IPS-18a (cell line): ENCODE results near the gene GAL3ST3.
"Not testable (repeated sequence)": the region's sequence is repeated elsewhere in the genome, so short reads cannot be mapped to it uniquely, and the experiment has no call there.

Experiments
- H3K27ac ChIP-seq: one replicate; pipeline ENCODE4 v1.5.1; 2013; ENCODE audit warnings: low read length
- H3K27me3 ChIP-seq: one replicate; pipeline ENCODE4 v1.6.1; 2013; ENCODE audit warnings: mild to moderate bottlenecking, low read length; ENCODE audit not compliant: control insufficient read depth, insufficient read depth
- H3K36me3 ChIP-seq: one replicate; pipeline ENCODE4 v1.6.1; 2013; ENCODE audit warnings: low read depth, low read length; ENCODE audit not compliant: control insufficient read depth
- H3K4me1 ChIP-seq: one replicate; pipeline ENCODE4 v1.6.1; 2013; ENCODE audit warnings: low read depth, low read length; ENCODE audit not compliant: control insufficient read depth
- H3K4me3 ChIP-seq: one replicate; pipeline ENCODE4 v1.5.1; 2013; ENCODE audit warnings: low read length
- H3K9ac ChIP-seq: one replicate; pipeline ENCODE4 v1.6.1; 2013; ENCODE audit warnings: mild to moderate bottlenecking, low read length, moderate library complexity
- H3K9me3 ChIP-seq: one replicate; pipeline ENCODE4 v1.6.1; 2013; ENCODE audit warnings: low read depth, low read length; ENCODE audit not compliant: control insufficient read depth

The GAL3ST3 gene, protein sequence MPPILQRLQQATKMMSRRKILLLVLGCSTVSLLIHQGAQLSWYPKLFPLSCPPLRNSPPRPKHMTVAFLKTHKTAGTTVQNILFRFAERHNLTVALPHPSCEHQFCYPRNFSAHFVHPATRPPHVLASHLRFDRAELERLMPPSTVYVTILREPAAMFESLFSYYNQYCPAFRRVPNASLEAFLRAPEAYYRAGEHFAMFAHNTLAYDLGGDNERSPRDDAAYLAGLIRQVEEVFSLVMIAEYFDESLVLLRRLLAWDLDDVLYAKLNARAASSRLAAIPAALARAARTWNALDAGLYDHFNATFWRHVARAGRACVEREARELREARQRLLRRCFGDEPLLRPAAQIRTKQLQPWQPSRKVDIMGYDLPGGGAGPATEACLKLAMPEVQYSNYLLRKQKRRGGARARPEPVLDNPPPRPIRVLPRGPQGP

DNA sequence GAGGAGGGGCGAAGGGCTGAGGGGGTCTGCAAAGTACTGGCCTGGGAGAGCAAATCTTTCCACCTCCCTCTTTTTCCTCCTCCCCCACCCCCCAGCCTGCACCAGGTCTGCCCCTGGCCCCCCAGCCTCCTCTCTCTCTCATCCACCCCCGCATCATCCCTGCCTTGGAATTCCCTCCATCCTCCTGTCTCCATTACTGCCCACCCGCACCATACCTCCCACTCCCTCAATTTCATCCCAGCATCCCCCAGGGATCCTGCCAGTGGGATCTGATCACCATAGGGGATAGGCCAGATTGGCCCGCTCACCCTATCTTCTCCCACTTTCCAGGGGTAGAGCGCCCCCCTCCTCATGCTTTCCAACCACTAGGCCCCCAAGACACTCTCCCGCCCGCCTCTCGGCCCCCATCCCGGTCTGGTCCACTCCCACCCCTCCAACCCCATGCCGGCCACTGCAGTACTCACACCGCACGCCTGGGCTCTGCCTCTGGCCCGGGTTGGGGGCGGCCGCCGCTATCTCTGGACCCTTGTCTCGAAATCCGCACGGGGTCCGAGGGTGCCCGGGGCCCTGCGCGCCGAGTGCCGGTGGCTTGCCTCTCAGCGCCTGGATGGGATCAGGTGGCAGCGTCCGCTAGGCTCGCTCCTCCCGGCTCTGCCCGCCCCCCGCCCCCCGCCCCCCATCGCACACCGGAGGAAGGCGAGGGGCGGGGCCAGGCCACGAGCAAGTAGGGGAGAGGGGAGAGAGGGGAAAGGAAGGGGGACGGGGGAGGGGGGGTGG lies at the start of gene GAL3ST3:
TSS of gene GAL3ST3 (minus strand) at position 615 of the 777 bp plus-strand sequence. CDS start 3,746 bp downstream, outside the sequence.
- no peaks in the 10 kb centered on the region for H3K27me3 ChIP-seq
- H3K4me1 ChIP-seq, result peaks cover 36% of the 10 kb centered on the region
- H3K4me3 ChIP-seq, result peak within 1 kb of the TSS; percentile 72
- H3K9me3 ChIP-seq, result no peaks in the 10 kb centered on the region
- peaks cover 4% of the 10 kb centered on the region for H3K36me3 ChIP-seq
- no peak within 1 kb of the TSS for H3K27ac ChIP-seq
- no peak within 1 kb of the TSS for H3K9ac ChIP-seq

DNA sequence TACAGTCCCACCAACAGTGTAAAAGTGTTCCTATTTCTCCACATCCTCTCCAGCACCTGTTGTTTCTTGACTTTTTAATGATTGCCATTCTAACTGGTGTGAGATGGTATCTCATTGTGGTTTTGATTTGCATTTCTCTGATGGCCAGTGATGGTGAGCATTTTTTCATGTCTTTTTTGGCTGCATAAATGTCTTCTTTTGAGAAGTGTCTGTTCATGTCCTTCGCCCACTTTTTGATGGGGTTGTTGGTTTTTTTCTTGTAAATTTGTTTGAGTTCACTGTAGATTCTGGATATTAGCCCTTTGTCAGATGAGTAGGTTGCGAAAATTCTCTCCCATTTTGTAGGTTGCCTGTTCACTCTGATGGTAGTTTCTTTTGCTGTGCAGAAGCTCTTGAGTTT lies 43.2 kb upstream of the GAL3ST3 start:
- not testable (repeated sequence) for H3K27ac ChIP-seq, H3K27me3 ChIP-seq, H3K36me3 ChIP-seq, H3K9me3 ChIP-seq, H3K9ac ChIP-seq, H3K4me1 ChIP-seq, H3K4me3 ChIP-seq

DNA sequence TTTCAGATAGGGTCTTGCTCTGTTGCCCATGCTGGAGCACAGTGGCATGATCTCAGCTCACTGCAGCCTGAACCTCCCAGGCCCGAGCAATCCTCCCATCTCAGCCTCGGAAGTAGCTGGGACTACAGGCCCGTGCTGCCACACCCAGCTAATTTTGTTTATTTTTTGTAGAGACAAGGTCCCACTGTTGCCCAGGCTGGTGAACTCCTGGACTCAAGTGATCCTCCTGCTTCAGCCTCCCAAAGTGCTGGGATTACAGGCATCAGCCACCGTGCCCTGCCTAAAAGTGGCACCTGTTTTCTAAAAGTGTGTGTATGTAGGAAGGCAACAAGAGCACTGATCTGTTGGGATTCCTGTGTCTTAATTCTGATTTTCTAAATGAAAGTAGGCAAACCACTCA lies 41.3 kb upstream of the GAL3ST3 start:
- Histone ChIP-seq H3K27me3 (no peaks in the 10 kb centered on the region), H3K9ac (no peak overlapping the region), H3K36me3 (no peaks in the 10 kb centered on the region), H3K27ac (no peak overlapping the region), H3K9me3 (no peaks in the 10 kb centered on the region), H3K4me3 (no peak overlapping the region), H3K4me1 (no peaks in the 10 kb centered on the region)

DNA sequence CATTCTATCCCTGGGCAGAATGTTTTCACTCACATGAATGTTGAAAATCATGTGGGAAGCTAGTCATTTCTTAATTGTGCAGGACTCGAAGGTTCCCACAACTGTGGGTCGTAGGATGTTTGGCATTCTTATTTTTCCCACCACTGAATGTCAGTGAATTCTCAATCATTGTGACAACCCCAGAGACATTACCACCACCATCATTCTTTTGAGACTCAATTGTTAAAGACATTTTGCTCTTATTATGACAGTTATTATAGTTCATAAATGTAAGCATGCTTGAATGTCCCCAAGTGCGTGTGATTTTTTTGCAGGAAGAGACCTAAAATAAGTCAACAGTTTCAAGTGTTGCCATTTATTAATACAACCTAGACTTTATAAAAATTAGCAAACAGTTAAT lies 40.1 kb upstream of the GAL3ST3 start:
- no peaks in the 10 kb centered on the region for H3K9me3 ChIP-seq
- no peaks in the 10 kb centered on the region for H3K27me3 ChIP-seq
- no peak overlapping the region for H3K4me3 ChIP-seq
- no peaks in the 10 kb centered on the region for H3K4me1 ChIP-seq
- H3K36me3 ChIP-seq, result no peaks in the 10 kb centered on the region
- H3K27ac ChIP-seq, result no peak overlapping the region
- no peak overlapping the region for H3K9ac ChIP-seq

DNA sequence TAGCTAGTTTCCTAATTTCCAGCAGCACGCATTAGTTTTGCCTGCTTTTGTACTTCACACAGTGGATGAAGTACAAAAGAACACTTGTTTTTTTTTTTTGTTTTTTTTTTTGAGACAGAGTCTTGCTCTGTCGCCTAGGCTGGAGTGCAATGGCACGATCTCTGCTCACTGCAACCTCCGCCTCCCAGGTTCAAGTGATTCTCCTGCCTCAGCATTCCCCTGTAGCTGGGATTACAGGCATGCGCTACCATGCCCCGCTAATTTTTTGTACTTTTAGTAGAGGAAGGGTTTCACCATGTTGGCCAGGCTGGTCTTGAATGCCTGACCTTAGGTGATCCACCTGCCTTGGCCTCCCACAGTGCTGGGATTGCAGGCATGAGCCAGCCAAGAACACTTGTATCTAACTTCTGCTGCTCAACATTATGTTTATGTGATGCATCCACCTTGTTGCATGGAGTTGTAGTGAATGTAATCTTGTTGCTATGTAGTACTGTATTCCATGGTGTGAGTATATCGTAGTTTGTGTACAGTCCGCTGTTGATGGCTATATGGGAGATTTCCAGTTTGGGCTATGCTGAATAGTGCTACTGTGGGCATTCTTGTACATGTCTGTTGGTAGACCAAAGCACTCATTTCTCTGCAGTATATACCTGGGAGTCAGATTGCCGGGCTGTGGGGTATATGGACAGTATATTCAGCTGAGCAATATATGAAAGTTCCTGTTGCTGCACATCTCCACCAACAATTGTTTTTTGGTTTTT lies 38.4 kb upstream of the GAL3ST3 start:
- Histone ChIP-seq H3K9me3 (no peaks in the 10 kb centered on the region), H3K27me3 (no peaks in the 10 kb centered on the region), H3K9ac (no peak overlapping the region), H3K4me3 (no peak overlapping the region), H3K36me3 (no peaks in the 10 kb centered on the region), H3K4me1 (no peaks in the 10 kb centered on the region), H3K27ac (no peak overlapping the region)

DNA sequence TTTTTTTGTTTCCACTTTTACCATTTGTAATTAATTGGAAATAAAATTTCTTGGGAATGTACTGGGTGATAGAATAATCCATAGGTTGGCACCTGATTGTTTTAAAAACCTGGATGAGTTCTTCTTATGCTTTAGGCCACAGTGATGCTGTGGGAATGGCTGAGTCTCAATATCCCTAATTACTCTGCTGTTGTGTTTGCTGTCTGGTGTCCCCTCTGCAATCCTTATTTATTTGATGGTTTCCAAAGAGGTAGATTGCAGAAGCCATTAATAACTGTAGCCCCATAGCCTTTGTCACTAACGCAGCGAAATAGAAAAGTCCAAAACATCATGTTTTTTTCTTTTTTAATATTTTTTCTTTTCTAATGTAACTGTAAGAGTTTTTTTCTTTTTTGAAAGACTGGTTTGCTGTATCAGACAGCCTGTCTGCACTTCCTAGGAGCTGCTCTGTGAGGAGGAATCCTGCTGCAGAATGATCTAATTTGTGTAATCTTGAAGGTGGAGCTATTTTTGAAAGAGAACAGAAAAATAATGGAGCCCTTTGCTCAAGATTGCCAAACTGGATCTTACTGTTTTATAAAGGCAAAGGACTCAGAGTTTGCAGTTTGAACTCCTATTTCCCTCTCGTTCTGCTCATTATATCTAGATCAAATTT lies 36.0 kb upstream of the GAL3ST3 start:
- H3K27me3 ChIP-seq, result no peaks in the 10 kb centered on the region
- no peaks in the 10 kb centered on the region for H3K4me1 ChIP-seq
- H3K4me3 ChIP-seq, result no peak overlapping the region
- no peaks in the 10 kb centered on the region for H3K36me3 ChIP-seq
- no peak overlapping the region for H3K9ac ChIP-seq
- no peak overlapping the region for H3K27ac ChIP-seq
- no peaks in the 10 kb centered on the region for H3K9me3 ChIP-seq

DNA sequence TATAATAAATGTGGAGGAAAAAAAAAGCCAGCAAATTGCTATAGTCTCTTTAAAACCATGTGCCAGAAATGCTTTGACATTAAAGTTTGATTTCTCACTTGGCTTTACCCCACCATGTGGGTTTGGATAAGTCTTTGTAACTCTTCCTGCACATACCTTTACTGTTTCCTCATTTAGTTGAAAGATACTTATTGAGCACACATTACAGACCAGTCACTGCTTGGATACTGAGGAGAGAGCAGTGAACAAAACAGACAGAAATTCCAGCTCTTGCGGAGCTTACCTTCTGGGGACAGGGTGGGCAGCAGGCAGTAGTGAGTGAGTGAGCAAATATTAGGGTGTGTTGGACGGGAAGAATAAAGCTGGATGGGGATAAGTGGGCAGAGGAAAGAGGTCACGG lies 34.8 kb upstream of the GAL3ST3 start:
- Histone ChIP-seq H3K36me3 (no peaks in the 10 kb centered on the region), H3K9ac (no peak overlapping the region), H3K27me3 (no peaks in the 10 kb centered on the region), H3K27ac (no peak overlapping the region), H3K9me3 (no peaks in the 10 kb centered on the region), H3K4me3 (no peak overlapping the region), H3K4me1 (no peaks in the 10 kb centered on the region)

DNA sequence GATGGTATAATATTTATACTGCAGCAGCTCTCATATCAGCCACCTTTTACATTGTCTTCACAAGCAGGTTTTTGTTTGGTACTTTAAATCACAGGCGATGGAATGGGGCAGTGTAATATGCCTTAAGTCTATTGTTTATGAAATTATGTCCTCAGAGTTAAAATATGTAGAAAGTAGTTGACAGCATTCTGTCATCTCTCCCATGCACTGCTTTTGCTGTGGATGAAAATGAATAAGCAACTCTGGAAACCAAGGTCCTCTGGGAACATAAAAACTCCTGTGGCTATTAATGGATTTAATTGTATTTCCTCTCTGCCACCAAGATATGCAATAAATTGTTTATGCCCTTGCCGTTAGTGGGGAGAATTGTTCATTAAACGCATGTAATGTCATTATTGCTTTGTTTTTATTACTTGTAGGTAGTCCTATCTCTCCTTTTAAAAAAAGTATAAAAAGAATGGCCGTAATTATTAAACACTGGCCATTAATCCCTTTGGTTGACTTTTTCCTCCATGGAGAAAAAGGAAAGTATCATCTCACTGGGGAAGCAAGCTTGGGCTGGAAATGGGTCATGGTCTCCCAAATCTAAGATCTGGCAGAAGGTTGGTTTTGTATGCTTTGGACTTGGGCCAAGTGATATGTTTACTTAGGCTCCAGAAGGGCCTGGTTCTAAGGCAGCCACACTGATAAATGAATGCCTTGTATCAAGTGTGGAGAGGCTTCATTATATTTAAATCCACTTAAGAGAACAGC lies 34.2 kb upstream of the GAL3ST3 start:
- H3K27me3 ChIP-seq, result no peaks in the 10 kb centered on the region
- no peak overlapping the region for H3K9ac ChIP-seq
- H3K4me1 ChIP-seq, result no peaks in the 10 kb centered on the region
- H3K9me3 ChIP-seq, result no peaks in the 10 kb centered on the region
- no peaks in the 10 kb centered on the region for H3K36me3 ChIP-seq
- no peak overlapping the region for H3K27ac ChIP-seq
- no peak overlapping the region for H3K4me3 ChIP-seq

DNA sequence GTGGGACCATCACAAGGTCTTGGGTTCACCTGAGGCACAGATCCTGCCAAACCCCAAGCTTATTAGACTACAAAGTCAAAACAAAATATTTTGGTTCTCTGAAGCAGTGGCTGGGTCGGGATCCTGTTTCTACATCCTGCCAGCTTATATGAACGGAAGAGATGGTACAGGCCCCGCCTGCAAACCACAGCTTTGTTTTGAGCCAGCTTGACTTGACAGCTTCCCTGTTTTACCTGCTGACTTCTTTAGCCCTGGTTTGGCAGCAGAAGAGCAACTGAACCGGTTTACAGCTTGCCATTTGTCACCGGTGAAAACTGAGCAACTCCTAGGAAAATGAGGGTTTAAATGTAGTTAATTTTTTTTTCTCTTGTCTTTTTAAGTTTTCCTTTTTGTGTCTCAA lies 32.5 kb upstream of the GAL3ST3 start:
- H3K27me3 ChIP-seq, result no peaks in the 10 kb centered on the region
- H3K27ac ChIP-seq, result no peak overlapping the region
- H3K9ac ChIP-seq, result no peak overlapping the region
- H3K4me1 ChIP-seq, result no peaks in the 10 kb centered on the region
- no peak overlapping the region for H3K4me3 ChIP-seq
- no peaks in the 10 kb centered on the region for H3K36me3 ChIP-seq
- no peaks in the 10 kb centered on the region for H3K9me3 ChIP-seq

DNA sequence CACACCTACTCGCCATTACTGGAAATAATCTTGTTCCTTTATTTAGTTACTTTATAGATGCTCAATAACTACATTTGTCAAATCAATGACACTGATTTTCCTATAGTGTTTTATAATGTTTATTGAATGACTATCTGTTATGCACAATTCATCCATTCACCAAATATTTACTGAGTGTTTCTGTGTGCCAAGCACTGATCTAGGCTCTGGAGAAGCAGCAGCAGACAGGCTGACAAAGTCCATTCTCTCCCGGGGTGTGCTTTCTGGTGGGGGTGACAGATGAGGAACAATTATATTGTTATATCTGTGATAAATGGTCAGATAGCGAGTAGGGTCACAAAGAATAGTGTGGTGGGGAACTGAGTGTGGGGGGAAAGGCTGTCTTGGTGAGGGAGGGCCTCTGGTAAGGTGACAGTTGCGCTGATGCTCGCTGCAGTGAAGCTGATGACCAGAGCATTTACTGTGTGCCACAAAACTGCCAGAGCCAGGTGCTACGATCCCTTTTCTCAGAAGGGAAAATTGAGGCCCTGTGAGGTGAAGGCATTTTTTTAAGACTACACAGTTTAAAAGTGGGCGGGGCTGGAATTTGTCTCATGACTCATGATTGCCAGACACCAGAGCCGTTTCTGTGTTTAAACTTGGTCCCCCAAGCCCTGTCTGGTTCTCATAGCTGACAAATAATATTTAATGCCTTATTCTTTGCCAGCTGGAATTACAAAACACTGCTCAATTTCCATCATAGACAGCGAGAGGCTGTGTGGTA lies 31.3 kb upstream of the GAL3ST3 start:
- no peak overlapping the region for H3K9ac ChIP-seq
- H3K36me3 ChIP-seq, result no peaks in the 10 kb centered on the region
- no peaks in the 10 kb centered on the region for H3K4me1 ChIP-seq
- no peaks in the 10 kb centered on the region for H3K9me3 ChIP-seq
- no peak overlapping the region for H3K4me3 ChIP-seq
- H3K27me3 ChIP-seq, result no peaks in the 10 kb centered on the region
- no peak overlapping the region for H3K27ac ChIP-seq
